Stimulated activated naive CD8-positive, alpha-beta T cell treated with anti-CD3 and anti-CD28 coated beads, Interleukin-15, Interleukin-2, amounts not matched to agents 100 U/mL and 50 U/mL, for 24 hours (primary cell): Measurements from ENCODE around the gene CDH3.
A peak's percentile ranks its signal among the peaks of the same experiment; 100 is the strongest.
"Not testable (repeated sequence)": the region's sequence is repeated elsewhere in the genome, so short reads cannot be mapped to it uniquely, and the experiment has no call there.

Experiments
- ATAC-seq: fragments of 150-1000 bp; cut with Tn5 transposase; one replicate; pipeline ENCODE4 v1.10.0; 2021
- DNase-seq: peaks from one replicate; pipeline ENCODE4 v3.0.0; 2021

CDH3 gene

GRCh38 chr16:68704232-68704867, 59.2 kb downstream of the CDH3 start:
- ATAC-seq (peak; percentile 67), DNase-seq (peak; percentile 75)

- DNase-seq (no peak), ATAC-seq (no peak)
These were observed 62.4 kb downstream of the CDH3 start for GRCh38 chr16:68707340-68708152.

- DNase-seq, result no peak
- ATAC-seq, result no peak
These were observed 65.1 kb downstream of the CDH3 start for GRCh38 chr16:68710211-68710610.

GRCh38 chr16:68711421-68712139, 66.5 kb downstream of the CDH3 start:
- DNase-seq, result peak; percentile 17
- peak; percentile 66 for ATAC-seq

- ATAC-seq (no peak), DNase-seq (no peak)
These were observed 68.3 kb downstream of the CDH3 start for GRCh38 chr16:68713361-68713760.

GRCh38 chr16:68715471-68715870, 70.4 kb downstream of the CDH3 start:
- DNase-seq (no peak), ATAC-seq (no peak)

GRCh38 chr16:68716516-68716915, 71.4 kb downstream of the CDH3 start:
- not testable (repeated sequence) for DNase-seq, ATAC-seq

GRCh38 chr16:68717684-68718083, 72.6 kb downstream of the CDH3 start:
- DNase-seq (no peak), ATAC-seq (no peak)

GRCh38 chr16:68718590-68718989, 73.5 kb downstream of the CDH3 start:
- ATAC-seq (no peak), DNase-seq (no peak)

- DNase-seq (no peak), ATAC-seq (peak; percentile 80)
These were observed 74.9 kb downstream of the CDH3 start for GRCh38 chr16:68719993-68720489.

- ATAC-seq (no peak), DNase-seq (no peak)
These were observed 77.3 kb downstream of the CDH3 start for GRCh38 chr16:68722119-68723024.

GRCh38 chr16:68724797-68725196, 79.7 kb downstream of the CDH3 start:
- ATAC-seq, result no peak
- DNase-seq, result no peak

- ATAC-seq, result no peak
- DNase-seq, result no peak
These were observed 83.4 kb downstream of the CDH3 start for GRCh38 chr16:68728523-68728922.

GRCh38 chr16:68731637-68732036, 86.5 kb downstream of the CDH3 start:
- no peak for ATAC-seq
- DNase-seq, result no peak

- ATAC-seq, result no peak
- DNase-seq, result no peak
These were observed 87.1 kb downstream of the CDH3 start for GRCh38 chr16:68732042-68732680.

- no peak for ATAC-seq
These were observed 87.8 kb downstream of the CDH3 start for GRCh38 chr16:68732741-68733399.

GRCh38 chr16:68733570-68733969, 88.5 kb downstream of the CDH3 start:
- ATAC-seq (no peak), DNase-seq (no peak)

More at GRCh38 chr16:68732741-68733399, 87.8 kb downstream of the CDH3 start:
- no peak for DNase-seq

- DNase-seq (no peak), ATAC-seq (no peak)
These were observed 89.7 kb downstream of the CDH3 start for GRCh38 chr16:68734782-68735181.

GRCh38 chr16:68736561-68736960, 91.5 kb downstream of the CDH3 start:
- DNase-seq (no peak), ATAC-seq (no peak)

- DNase-seq, result peak; percentile 23
- ATAC-seq, result peak; percentile 56
These were observed 92.1 kb downstream of the CDH3 start, which contains the start of gene CDH1 for GRCh38 chr16:68737046-68737729. Gene CDH1 (plus strand): TSS chr16:68737292. CDS start chr16:68737416, 124 bp downstream.
